GM10248 (cell line): ENCODE measurements around the gene MGLL.

ENCODE experiments used
- CTCF ChIA-PET: fragments of 300-600 bp; sonication (Branson Sonifier 250); formaldehyde crosslinking; extraction: SDS; loops from one replicate; lab custom pipeline; 2021; ENCODE audit warnings: antibody characterized with exemption; lab: Yijun Ruan, JAX
- POLR2A ChIA-PET: fragments of 350-650 bp; sonication (Branson Sonifier 250); formaldehyde crosslinking; extraction: SDS; loops from one replicate; lab custom pipeline; 2020; ENCODE audit warnings: antibody characterized with exemption; lab: Yijun Ruan, JAX
- DNase-seq: peaks from one replicate; pipeline ENCODE4 v3.0.0; 2012; ENCODE audit errors: extremely low spot score
- CTCF ChIP-seq: IDR thresholded peaks from 2 replicates; pipeline ENCODE4 v1.5.1; 2012; ENCODE audit warnings: mild to moderate bottlenecking, low read depth; ENCODE audit errors: extremely low read depth, missing control alignments, control extremely low read depth

The MGLL gene

GRCh38 chr3:127751163-127751621 is 71.1 kb downstream of the MGLL start:
- ChIA-PET CTCF (interaction anchor here (0.9 to 9.7 kb wide), 11 partner anchors 12 to 220 kb away, joined by 3 to 112 read pairs (median 4); no protein-coding TSS in a partner anchor), POLR2A (interaction anchor here (0.5 to 1.8 kb wide), 7 partner anchors 9 to 29 kb away, joined by 3 to 5 read pairs (median 3); no protein-coding TSS in a partner anchor)
- DNase-seq, result no peak
- TF ChIP-seq CTCF, result no peak

- ChIA-PET POLR2A (interaction anchor here (0.5 to 1.8 kb wide), 3 partner anchors 12 to 14 kb away, joined by 3 to 5 read pairs (median 4); no protein-coding TSS in a partner anchor), CTCF (interaction anchor here (0.7 to 9.7 kb wide), 17 partner anchors 11 to 220 kb away, joined by 3 to 112 read pairs (median 4); partner anchors contain the start of gene MGLL)
- no peak for TF ChIP-seq CTCF
- no peak for DNase-seq
Measured at GRCh38 chr3:127750226-127751031, 71.9 kb downstream of the MGLL start.

DNA sequence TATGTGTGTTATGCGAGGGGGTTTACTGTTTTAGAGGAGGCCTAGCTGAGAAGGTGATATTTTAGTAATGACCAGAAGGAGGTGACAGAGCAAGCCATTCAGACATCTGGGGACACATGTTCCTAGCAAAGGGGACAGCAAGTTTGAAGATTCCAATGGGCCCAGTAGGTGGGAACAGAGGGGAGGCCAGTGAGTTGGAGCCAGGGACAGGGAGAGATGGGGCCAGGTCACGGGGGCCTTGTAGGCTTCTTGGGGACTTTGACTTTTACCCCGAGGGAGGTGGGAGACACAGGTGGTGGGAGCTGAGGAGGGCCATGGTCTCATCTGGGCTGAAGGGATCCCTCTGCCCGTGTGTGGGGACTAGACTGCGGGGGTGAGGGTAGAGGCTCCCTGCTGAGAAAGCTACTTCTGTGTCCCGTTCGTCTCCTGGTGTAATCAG is 72.5 kb downstream of the MGLL start:
- ChIA-PET POLR2A (no interaction called here), CTCF (interaction anchor here (0.7 to 9.7 kb wide), 15 partner anchors 10 to 221 kb away, joined by 3 to 112 read pairs (median 6); partner anchors contain the start of gene MGLL)
- peak; percentile 16 for TF ChIP-seq CTCF
- DNase-seq, result no peak

DNA sequence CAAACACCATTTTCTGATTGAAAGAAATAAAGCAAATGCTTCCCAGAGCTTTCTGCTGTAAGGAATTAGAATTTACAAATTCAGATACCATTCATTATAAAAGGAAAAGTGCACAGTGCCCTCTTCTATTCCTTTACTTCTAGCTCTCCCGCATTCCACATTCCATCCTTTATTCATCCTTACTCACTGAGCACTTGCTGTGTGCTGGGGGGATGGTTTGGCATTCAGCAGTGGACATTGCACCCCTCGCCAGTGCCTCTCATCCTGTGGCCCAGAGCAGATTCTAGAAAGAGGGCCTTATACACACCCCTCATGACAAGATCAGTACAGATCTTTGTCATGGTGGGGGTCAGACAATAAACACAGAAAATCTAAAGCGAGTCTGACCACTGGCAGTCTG is 73.0 kb downstream of the MGLL start:
- TF ChIP-seq CTCF, result no peak
- ChIA-PET POLR2A (no interaction called here), CTCF (interaction anchor here (1.2 to 9.7 kb wide), 10 partner anchors 10 to 175 kb away, joined by 3 to 112 read pairs (median 6); partner anchors contain the start of gene MGLL)
- no peak for DNase-seq

DNA sequence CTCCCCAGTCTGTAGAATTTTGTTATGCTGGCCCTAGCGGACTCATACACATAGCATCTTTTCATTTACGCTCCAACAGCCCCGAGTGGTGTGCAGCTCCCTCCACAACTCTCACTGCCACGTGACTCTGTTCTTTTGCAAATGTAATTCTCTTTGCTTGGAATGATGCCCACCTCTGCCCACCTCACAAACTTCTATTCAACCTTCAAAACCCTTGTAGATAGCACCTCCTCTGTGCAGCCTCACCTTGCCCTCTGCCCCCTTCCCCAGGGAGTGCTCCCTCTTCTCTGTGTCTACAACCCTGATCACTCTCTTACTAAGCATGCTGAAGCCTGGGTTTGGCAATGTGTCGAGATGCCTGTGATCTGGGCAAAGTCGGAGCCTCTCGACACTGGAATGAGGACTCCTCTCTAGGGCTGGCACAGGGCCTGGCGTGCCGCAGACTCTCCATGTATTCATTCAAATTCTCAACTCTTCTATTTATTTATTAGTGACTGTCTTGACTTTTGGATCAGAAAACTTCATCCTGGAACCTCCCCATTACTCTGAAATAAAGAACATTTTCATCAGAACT is 73.5 kb downstream of the MGLL start:
- ChIA-PET POLR2A (no interaction called here), CTCF (interaction anchor here (1.2 to 9.7 kb wide), 7 partner anchors 9 to 74 kb away, joined by 3 to 112 read pairs (median 6); partner anchors contain the start of gene MGLL)
- DNase-seq, result no peak
- TF ChIP-seq CTCF, result no peak
